Kidney (tissue), 14 donors: ENCODE data around the gene FAT1. TPM values are rescaled to one million over a fixed set of nuclear protein-coding genes. Genes with fewer than 3 reads are reported as not detected.

Experiments used
- DNase-seq, 5 donors: peaks; one replicate each; pipeline ENCODE4 v3.0.0-alpha.2; 2013 to 2020
- FAIRE-seq: peaks from 2 replicates; lab custom pipeline; 2012; peaks lifted over from hg19 to GRCh38; lab: Jason Lieb, UNC
- H3K27ac ChIP-seq, 2 donors: one replicate each; pipeline ENCODE4 v1.7.0; 2013; ENCODE audit warnings: low read depth in 2 of 2, low read length in 2 of 2, inconsistent platforms in 1 of 2
- H3K27me3 ChIP-seq: one replicate; pipeline ENCODE4 v1.7.1; 2013; ENCODE audit warnings: low read length, inconsistent platforms; ENCODE audit not compliant: control insufficient read depth, insufficient read depth
- H3K36me3 ChIP-seq, 3 donors: one replicate each; pipeline versions ENCODE4 v1.7.0 to v1.7.1; 2013; ENCODE audit warnings: low read length in 3 of 3, control low read depth in 1 of 3, inconsistent platforms in 1 of 3; ENCODE audit not compliant: insufficient read depth in 3 of 3, control insufficient read depth in 2 of 3
- H3K4me1 ChIP-seq, 3 donors: one replicate each; pipeline versions ENCODE4 v1.7.0 to v1.7.1; 2013; ENCODE audit warnings: low read length in 3 of 3, inconsistent platforms in 1 of 3, low read depth in 1 of 3; ENCODE audit not compliant: control insufficient read depth in 2 of 3, insufficient read depth in 2 of 3
- H3K4me3 ChIP-seq, 3 donors: one replicate each; pipeline versions ENCODE4 v1.7.0 to v1.8.1; 2013; ENCODE audit warnings: low read length in 3 of 3, control low read depth in 1 of 3, inconsistent platforms in 1 of 3
- H3K9ac ChIP-seq, 3 donors: one replicate each; pipeline versions ENCODE4 v1.7.0 to v1.7.1; 2013; ENCODE audit warnings: low read length in 3 of 3, control low read depth in 1 of 3, inconsistent platforms in 1 of 3
- H3K9me3 ChIP-seq, 3 donors: one replicate each; pipeline versions ENCODE4 v1.7.0 to v1.7.1; 2013; ENCODE audit warnings: low read length in 3 of 3, control low read depth in 1 of 3, inconsistent platforms in 1 of 3; ENCODE audit not compliant: control insufficient read depth in 2 of 3, insufficient read depth in 1 of 3
- intact Hi-C: fragments of 100-400 bp; cut with DNase I; formaldehyde crosslinking; loops from one replicate; pipeline ENCODE4 v1.11.1; 2022
- polyA plus RNA-seq: library from polyadenylated mRNA; stranded (reverse); fragments of 350-450 nt; fragmentation: Illumina TruSeq; extraction: RNeasy Lipid Tissue Mini Kit (QIAGEN cat#74804); gene quantifications from one replicate; pipeline ENCODE4 v1.2.3, GENCODE V29; 2014; ENCODE audit warnings: low read depth, low replicate concordance; ENCODE audit not compliant: insufficient read depth
- total RNA-seq: library from RNA; stranded (reverse); fragmentation: NEBNext Ultra II Directional; extraction: Animal tissue kit (Norgen Biotek cat#: 25700); gene quantifications from one replicate; pipeline ENCODE4 v1.2.1, GENCODE V29; 2021
- TF ChIP-seq, protein P1 (sequence below): IDR thresholded peaks from 3 replicates; pipeline ENCODE4 v1.5.1; 2012; ENCODE audit warnings: mild to moderate bottlenecking, moderate library complexity, borderline replicate concordance; ENCODE audit not compliant: insufficient read depth; ENCODE audit errors: extremely low read depth
- donor health status: control.
- donor health status: control.
- donor health status: control.
- donor health status: control.
- donor health status: control.
- donor health status: DM: yes; HTN: yes; CAD: no.
- donor health status: Normal renal cell carcinoma (clear cell type).

The FAT1 gene
- total and polyA plus RNA-seq, 2 donors from 2014 or later: 62.2 to 254 TPM

DNA sequence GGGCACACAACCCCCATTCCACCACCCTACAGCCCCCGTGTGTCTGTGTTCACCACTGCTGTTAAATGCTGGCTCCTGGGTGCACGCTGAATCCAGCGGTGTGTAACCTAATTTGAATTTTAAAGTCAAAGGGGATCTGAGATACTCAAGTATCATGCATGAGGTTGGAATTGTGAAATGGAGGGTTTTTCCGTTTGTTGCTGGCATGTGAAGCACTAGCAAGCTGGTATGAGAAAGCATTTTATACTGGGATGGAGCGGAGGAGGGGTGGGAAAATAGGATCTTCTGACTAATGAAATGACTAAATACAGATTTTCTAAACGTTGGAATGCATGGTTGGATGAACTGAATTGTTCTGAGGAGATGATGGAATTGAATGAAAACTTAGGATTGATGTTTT, 36.9 kb upstream of the FAT1 start:
- intact Hi-C loops: no loop called here
- FAIRE-seq: no peak

DNA sequence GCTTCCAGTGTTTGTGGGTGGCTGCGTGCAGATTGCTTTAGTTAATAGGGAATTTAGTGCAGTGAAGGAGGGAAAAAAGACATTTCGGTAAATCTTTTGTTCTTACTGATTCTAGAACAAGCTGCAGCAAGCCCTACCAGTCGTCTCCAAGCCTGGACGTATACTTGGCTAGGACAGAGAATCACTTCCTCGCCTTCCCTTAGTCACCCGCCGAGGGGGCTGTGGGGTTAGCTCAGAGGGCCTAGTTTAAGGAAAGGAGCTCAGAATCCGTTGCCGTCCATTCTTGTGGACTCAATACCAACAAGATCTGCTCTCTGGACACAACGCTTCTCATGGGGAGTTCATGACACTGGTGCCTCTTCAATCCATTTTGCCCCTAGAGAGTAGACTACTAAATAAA, 36.3 kb upstream of the FAT1 start:
- Histone ChIP-seq H3K36me3 (no peaks in the 10 kb centered on the region), H3K4me3 (no peak overlapping the region)
- TF ChIP-seq, protein P1, sequence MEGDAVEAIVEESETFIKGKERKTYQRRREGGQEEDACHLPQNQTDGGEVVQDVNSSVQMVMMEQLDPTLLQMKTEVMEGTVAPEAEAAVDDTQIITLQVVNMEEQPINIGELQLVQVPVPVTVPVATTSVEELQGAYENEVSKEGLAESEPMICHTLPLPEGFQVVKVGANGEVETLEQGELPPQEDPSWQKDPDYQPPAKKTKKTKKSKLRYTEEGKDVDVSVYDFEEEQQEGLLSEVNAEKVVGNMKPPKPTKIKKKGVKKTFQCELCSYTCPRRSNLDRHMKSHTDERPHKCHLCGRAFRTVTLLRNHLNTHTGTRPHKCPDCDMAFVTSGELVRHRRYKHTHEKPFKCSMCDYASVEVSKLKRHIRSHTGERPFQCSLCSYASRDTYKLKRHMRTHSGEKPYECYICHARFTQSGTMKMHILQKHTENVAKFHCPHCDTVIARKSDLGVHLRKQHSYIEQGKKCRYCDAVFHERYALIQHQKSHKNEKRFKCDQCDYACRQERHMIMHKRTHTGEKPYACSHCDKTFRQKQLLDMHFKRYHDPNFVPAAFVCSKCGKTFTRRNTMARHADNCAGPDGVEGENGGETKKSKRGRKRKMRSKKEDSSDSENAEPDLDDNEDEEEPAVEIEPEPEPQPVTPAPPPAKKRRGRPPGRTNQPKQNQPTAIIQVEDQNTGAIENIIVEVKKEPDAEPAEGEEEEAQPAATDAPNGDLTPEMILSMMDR: no peak

More for the DNA sequence above, 36.9 kb upstream of the FAT1 start:
- H3K27ac ChIP-seq: no peak overlapping the region
- peaks cover 0 to 7% (median 2%) of the 10 kb centered on the region in 3 donors for H3K4me1 ChIP-seq
- TF ChIP-seq, protein P1: no peak
- no peaks in the 10 kb centered on the region for H3K9me3 ChIP-seq
- no peaks in the 10 kb centered on the region for H3K27me3 ChIP-seq
- H3K36me3 ChIP-seq: no peaks in the 10 kb centered on the region
- no peak for DNase-seq
- H3K4me3 ChIP-seq: no peak overlapping the region
- H3K9ac ChIP-seq: no peak overlapping the region

DNA sequence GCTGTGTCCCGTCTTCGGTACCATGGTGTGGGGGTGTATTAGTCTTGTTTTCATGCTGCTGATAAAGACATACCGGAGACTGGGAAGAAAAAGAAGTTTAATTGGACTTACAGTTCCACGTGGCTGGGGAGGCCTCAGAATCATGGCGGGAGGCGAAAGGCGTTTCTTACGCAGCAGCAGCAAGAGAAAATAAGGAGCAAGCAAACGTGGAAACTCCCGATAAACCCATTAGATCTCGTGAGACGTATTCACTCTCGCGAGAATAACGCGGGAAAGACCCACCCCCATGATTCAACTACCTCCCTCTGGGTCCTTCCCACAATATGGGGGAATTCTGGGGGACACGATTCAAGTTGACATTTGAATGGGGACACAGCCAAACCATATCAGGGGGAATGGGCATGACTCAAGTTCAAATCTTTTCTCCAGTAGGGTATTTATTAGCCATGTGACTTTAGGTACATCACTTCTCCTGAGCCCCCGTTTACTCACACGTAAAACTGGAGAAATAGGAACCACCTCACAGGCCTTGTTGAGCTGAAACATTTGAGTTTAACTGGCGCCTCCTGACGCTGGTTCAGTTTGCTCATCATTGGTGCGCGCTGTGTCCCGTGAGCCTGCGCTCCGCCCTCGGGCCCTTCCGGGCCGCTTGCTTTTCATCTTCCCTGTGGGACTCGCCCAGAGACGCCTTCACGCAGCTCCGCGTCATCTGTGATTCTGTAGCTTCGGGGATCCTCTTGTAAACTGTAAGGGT, 35.5 kb upstream of the FAT1 start:
- intact Hi-C loops: no loop called here
- Histone ChIP-seq H3K4me1 (peaks cover 0 to 2% (median 0%) of the 10 kb centered on the region in 3 donors), H3K27ac (no peak overlapping the region), H3K9ac (no peak overlapping the region), H3K36me3 (no peaks in the 10 kb centered on the region), H3K27me3 (no peaks in the 10 kb centered on the region), H3K9me3 (no peaks in the 10 kb centered on the region), H3K4me3 (no peak overlapping the region)
- DNase-seq (no peak), FAIRE-seq (no peak)
- TF ChIP-seq, protein P1: no peak

More for the DNA sequence above, 36.3 kb upstream of the FAT1 start:
- DNase-seq (no peak), FAIRE-seq (no peak)
- peaks cover 0 to 2% (median 2%) of the 10 kb centered on the region in 3 donors for H3K4me1 ChIP-seq
- no peaks in the 10 kb centered on the region for H3K9me3 ChIP-seq
- no peak overlapping the region for H3K9ac ChIP-seq
- intact Hi-C loops: no loop called here
- H3K27ac ChIP-seq: no peak overlapping the region
- H3K27me3 ChIP-seq: no peaks in the 10 kb centered on the region
